ENCODE data around the gene C2orf81. TPM values are rescaled to one million over a fixed set of nuclear protein-coding genes. Genes with fewer than 3 reads are reported as not detected.

Gene C2orf81
- total and polyA plus RNA-seq, 4 donors: 0.08 to 0.44 (median 0.29) TPM

GRCh38 chr2:74387346-74387745 is 34.1 kb downstream of the C2orf81 start:
- no peak for DNase-seq (ENCODE audit: low spot score)
- Histone ChIP-seq H3K27me3 (ENCODE audit: control insufficient read depth in 4 of 4, insufficient read depth in 4 of 4, low read length in 3 of 4) (no peaks in the 10 kb centered on the region), H3K4me1 (ENCODE audit: control insufficient read depth in 4 of 4, insufficient read depth in 4 of 4, low read length in 3 of 4) (peaks cover 4 to 34% (median 24%) of the 10 kb centered on the region in 4 donors), H3K9me3 (ENCODE audit: control insufficient read depth in 4 of 4, low read length in 3 of 4) (no peaks in the 10 kb centered on the region), H3K27ac (ENCODE audit: low read depth in 1 of 2, low read length in 2 of 2) (no peak overlapping the region), H3K4me3 (ENCODE audit: low read depth in 1 of 3, low read length in 3 of 3) (no peak overlapping the region), H3K9ac (ENCODE audit: low read depth in 1 of 2, low read length in 2 of 2) (no peak overlapping the region), H3K36me3 (ENCODE audit: control insufficient read depth in 4 of 4, insufficient read depth in 3 of 4, low read depth in 1 of 4, low read length in 3 of 4) (no peaks in the 10 kb centered on the region)
- WGBS: 93% methylated on average over 1 of the region's 1 CpG
- TF ChIP-seq ZBTB33 (IDR thresholded peaks at IDR 0.05) (no peak), RXRA (IDR thresholded peaks at IDR 0.05) (no peak), FOXA1 (IDR thresholded peaks at IDR 0.05) (no peak), SP1 (IDR thresholded peaks at IDR 0.05) (no peak), YY1 (IDR thresholded peaks at IDR 0.05) (no peak), GABPA (IDR thresholded peaks at IDR 0.05 in 1 of 2, conservative IDR thresholded peaks at IDR 0.05 in 1 of 2) (no peak), EGR1 (IDR thresholded peaks at IDR 0.05; ENCODE audit: low read depth in 2 of 2) (no peak), TAF1 (conservative IDR thresholded peaks at IDR 0.05) (no peak), HNF4A (conservative IDR thresholded peaks at IDR 0.05) (no peak), NR2F2 (IDR thresholded peaks at IDR 0.05) (no peak)
- TF ChIP-seq, protein P1, sequence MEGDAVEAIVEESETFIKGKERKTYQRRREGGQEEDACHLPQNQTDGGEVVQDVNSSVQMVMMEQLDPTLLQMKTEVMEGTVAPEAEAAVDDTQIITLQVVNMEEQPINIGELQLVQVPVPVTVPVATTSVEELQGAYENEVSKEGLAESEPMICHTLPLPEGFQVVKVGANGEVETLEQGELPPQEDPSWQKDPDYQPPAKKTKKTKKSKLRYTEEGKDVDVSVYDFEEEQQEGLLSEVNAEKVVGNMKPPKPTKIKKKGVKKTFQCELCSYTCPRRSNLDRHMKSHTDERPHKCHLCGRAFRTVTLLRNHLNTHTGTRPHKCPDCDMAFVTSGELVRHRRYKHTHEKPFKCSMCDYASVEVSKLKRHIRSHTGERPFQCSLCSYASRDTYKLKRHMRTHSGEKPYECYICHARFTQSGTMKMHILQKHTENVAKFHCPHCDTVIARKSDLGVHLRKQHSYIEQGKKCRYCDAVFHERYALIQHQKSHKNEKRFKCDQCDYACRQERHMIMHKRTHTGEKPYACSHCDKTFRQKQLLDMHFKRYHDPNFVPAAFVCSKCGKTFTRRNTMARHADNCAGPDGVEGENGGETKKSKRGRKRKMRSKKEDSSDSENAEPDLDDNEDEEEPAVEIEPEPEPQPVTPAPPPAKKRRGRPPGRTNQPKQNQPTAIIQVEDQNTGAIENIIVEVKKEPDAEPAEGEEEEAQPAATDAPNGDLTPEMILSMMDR (IDR thresholded peaks at IDR 0.05; ENCODE audit: low read depth, low read length, missing input control): no peak
- TF ChIP-seq, protein P2, sequence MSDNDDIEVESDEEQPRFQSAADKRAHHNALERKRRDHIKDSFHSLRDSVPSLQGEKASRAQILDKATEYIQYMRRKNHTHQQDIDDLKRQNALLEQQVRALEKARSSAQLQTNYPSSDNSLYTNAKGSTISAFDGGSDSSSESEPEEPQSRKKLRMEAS (IDR thresholded peaks at IDR 0.05): no peak
- TF ChIP-seq, protein P3, sequence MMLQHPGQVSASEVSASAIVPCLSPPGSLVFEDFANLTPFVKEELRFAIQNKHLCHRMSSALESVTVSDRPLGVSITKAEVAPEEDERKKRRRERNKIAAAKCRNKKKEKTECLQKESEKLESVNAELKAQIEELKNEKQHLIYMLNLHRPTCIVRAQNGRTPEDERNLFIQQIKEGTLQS (IDR thresholded peaks at IDR 0.05): no peak
- TF ChIP-seq, protein P4, sequence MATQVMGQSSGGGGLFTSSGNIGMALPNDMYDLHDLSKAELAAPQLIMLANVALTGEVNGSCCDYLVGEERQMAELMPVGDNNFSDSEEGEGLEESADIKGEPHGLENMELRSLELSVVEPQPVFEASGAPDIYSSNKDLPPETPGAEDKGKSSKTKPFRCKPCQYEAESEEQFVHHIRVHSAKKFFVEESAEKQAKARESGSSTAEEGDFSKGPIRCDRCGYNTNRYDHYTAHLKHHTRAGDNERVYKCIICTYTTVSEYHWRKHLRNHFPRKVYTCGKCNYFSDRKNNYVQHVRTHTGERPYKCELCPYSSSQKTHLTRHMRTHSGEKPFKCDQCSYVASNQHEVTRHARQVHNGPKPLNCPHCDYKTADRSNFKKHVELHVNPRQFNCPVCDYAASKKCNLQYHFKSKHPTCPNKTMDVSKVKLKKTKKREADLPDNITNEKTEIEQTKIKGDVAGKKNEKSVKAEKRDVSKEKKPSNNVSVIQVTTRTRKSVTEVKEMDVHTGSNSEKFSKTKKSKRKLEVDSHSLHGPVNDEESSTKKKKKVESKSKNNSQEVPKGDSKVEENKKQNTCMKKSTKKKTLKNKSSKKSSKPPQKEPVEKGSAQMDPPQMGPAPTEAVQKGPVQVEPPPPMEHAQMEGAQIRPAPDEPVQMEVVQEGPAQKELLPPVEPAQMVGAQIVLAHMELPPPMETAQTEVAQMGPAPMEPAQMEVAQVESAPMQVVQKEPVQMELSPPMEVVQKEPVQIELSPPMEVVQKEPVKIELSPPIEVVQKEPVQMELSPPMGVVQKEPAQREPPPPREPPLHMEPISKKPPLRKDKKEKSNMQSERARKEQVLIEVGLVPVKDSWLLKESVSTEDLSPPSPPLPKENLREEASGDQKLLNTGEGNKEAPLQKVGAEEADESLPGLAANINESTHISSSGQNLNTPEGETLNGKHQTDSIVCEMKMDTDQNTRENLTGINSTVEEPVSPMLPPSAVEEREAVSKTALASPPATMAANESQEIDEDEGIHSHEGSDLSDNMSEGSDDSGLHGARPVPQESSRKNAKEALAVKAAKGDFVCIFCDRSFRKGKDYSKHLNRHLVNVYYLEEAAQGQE (IDR thresholded peaks at IDR 0.05): no peak

DNA sequence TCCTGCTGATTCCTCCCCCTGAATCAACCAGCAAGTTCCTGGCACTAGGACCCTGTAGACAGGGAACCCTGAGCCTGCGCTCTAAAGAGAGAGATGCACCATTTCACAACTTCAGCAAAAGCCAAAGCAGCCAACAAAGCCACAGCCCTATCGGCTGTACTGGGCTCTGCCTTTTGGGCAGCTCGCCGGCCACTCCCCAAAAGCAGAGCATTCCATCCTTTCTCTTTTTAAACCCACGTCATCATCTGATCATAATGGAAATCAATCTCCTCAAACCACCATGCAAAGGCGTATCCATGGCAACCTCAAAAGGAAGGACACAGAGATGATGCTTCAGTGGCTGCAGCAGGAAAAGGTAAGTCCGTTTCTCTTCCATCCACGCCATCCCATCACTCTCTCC is 36.0 kb downstream of the C2orf81 start:
- H3K36me3 ChIP-seq (ENCODE audit: control insufficient read depth in 4 of 4, insufficient read depth in 3 of 4, low read depth in 1 of 4, low read length in 3 of 4): no peaks in the 10 kb centered on the region
- no peaks in the 10 kb centered on the region for H3K27me3 ChIP-seq (ENCODE audit: control insufficient read depth in 4 of 4, insufficient read depth in 4 of 4, low read length in 3 of 4)
- peaks cover 4 to 27% (median 14%) of the 10 kb centered on the region in 4 donors for H3K4me1 ChIP-seq (ENCODE audit: control insufficient read depth in 4 of 4, insufficient read depth in 4 of 4, low read length in 3 of 4)
- 82% methylated on average over 8 of the region's 8 CpGs for WGBS
- H3K27ac ChIP-seq (ENCODE audit: low read depth in 1 of 2, low read length in 2 of 2): no peak overlapping the region
- TF ChIP-seq JUND (IDR thresholded peaks at IDR 0.05) (no peak), GABPA (IDR thresholded peaks at IDR 0.05 in 1 of 2, conservative IDR thresholded peaks at IDR 0.05 in 1 of 2) (no peak), HNF4A (conservative IDR thresholded peaks at IDR 0.05) (no peak), SP1 (IDR thresholded peaks at IDR 0.05) (no peak), TAF1 (conservative IDR thresholded peaks at IDR 0.05) (no peak), RAD21 (IDR thresholded peaks at IDR 0.05) (no peak)
- TF ChIP-seq, protein P4 (IDR thresholded peaks at IDR 0.05): no peak
- TF ChIP-seq, protein P1 (IDR thresholded peaks at IDR 0.05; ENCODE audit: low read depth, low read length, missing input control): no peak
- H3K4me3 ChIP-seq (ENCODE audit: low read depth in 1 of 3, low read length in 3 of 3): no peak overlapping the region
- DNase-seq (ENCODE audit: low spot score): no peak
- H3K9me3 ChIP-seq (ENCODE audit: control insufficient read depth in 4 of 4, low read length in 3 of 4): no peaks in the 10 kb centered on the region
- H3K9ac ChIP-seq (ENCODE audit: low read depth in 1 of 2, low read length in 2 of 2): no peak overlapping the region

Measured in liver (tissue), 9 donors.